ENCODE measurements around the gene VPS51. TPM values are rescaled to one million over a fixed set of nuclear protein-coding genes. Genes with fewer than 3 reads are reported as not detected.

VPS51 gene
- total RNA-seq, 1 experiment from 2014 or later = 123 TPM

- no peaks in the 10 kb centered on the region for H3K9me3 Mint-ChIP-seq
- no peaks in the 10 kb centered on the region for H3K27me3 Mint-ChIP-seq (ENCODE audit: low read depth)
- H3K4me1 Mint-ChIP-seq = peaks cover 18% of the 10 kb centered on the region
- DNase-seq (ENCODE audit: low spot score) (peak; percentile 74), ATAC-seq (peak; percentile 46)
- CTCF ChIA-PET = interaction anchor here (2.4 to 3.7 kb wide), 3 partner anchors 15 to 48 kb away, joined by 18 to 40 read pairs (median 35); partner anchors contain the start of genes CAPN1, TM7SF2 and ZNHIT2
- peak overlapping the region; percentile 97 for H3K27ac Mint-ChIP-seq
- TF ChIP-seq JAZF1 (CRISPR knock-in tag; IDR thresholded peaks at IDR 0.05) (no peak), E2F5 (CRISPR knock-in tag; IDR thresholded peaks at IDR 0.05) (no peak), RELA (CRISPR knock-in tag; IDR thresholded peaks at IDR 0.05; ENCODE audit: borderline replicate concordance) (no peak), ATF2 (CRISPR knock-in tag; IDR thresholded peaks at IDR 0.05; ENCODE audit: borderline replicate concordance, low read depth) (no peak), ATF3 (CRISPR knock-in tag; conservative IDR thresholded peaks at IDR 0.05) (no peak), MLX (CRISPR knock-in tag; IDR thresholded peaks at IDR 0.05) (no peak), PREB (CRISPR knock-in tag; IDR thresholded peaks at IDR 0.05; ENCODE audit: borderline replicate concordance) (no peak), EMX1 (CRISPR knock-in tag; IDR thresholded peaks at IDR 0.05) (no peak), RORB (CRISPR knock-in tag; IDR thresholded peaks at IDR 0.05) (no peak), ZNF263 (CRISPR knock-in tag; IDR thresholded peaks at IDR 0.05; ENCODE audit: low read depth) (no peak), ZNF396 (CRISPR knock-in tag; IDR thresholded peaks at IDR 0.05; ENCODE audit: borderline replicate concordance) (no peak), NFATC4 (CRISPR knock-in tag; IDR thresholded peaks at IDR 0.05) (no peak), FOXP1 (CRISPR knock-in tag; IDR thresholded peaks at IDR 0.05; ENCODE audit: borderline replicate concordance) (no peak), TEAD1 (CRISPR knock-in tag; IDR thresholded peaks at IDR 0.05) (no peak), FOXJ3 (CRISPR knock-in tag; IDR thresholded peaks at IDR 0.05; ENCODE audit: borderline replicate concordance) (no peak), ERG (CRISPR knock-in tag; IDR thresholded peaks at IDR 0.05) (no peak), ZNF512 (CRISPR knock-in tag; IDR thresholded peaks at IDR 0.05; ENCODE audit: borderline replicate concordance) (no peak)
- TF ChIP-seq, protein P1, sequence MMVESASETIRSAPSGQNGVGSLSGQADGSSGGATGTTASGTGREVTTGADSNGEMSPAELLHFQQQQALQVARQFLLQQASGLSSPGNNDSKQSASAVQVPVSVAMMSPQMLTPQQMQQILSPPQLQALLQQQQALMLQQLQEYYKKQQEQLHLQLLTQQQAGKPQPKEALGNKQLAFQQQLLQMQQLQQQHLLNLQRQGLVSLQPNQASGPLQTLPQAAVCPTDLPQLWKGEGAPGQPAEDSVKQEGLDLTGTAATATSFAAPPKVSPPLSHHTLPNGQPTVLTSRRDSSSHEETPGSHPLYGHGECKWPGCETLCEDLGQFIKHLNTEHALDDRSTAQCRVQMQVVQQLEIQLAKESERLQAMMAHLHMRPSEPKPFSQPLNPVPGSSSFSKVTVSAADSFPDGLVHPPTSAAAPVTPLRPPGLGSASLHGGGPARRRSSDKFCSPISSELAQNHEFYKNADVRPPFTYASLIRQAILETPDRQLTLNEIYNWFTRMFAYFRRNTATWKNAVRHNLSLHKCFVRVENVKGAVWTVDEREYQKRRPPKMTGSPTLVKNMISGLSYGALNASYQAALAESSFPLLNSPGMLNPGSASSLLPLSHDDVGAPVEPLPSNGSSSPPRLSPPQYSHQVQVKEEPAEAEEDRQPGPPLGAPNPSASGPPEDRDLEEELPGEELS (CRISPR knock-in tag; IDR thresholded peaks at IDR 0.05) = no peak
- TF ChIP-seq, protein P2, sequence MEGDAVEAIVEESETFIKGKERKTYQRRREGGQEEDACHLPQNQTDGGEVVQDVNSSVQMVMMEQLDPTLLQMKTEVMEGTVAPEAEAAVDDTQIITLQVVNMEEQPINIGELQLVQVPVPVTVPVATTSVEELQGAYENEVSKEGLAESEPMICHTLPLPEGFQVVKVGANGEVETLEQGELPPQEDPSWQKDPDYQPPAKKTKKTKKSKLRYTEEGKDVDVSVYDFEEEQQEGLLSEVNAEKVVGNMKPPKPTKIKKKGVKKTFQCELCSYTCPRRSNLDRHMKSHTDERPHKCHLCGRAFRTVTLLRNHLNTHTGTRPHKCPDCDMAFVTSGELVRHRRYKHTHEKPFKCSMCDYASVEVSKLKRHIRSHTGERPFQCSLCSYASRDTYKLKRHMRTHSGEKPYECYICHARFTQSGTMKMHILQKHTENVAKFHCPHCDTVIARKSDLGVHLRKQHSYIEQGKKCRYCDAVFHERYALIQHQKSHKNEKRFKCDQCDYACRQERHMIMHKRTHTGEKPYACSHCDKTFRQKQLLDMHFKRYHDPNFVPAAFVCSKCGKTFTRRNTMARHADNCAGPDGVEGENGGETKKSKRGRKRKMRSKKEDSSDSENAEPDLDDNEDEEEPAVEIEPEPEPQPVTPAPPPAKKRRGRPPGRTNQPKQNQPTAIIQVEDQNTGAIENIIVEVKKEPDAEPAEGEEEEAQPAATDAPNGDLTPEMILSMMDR (IDR thresholded peaks at IDR 0.05) = no peak
- peaks cover 15% of the 10 kb centered on the region for H3K36me3 Mint-ChIP-seq
- peak overlapping the region; percentile 98 for H3K4me3 Mint-ChIP-seq
- POLR2A ChIA-PET = no interaction called here
Observed at GRCh38 chr11:65132988-65133700, 37.1 kb downstream of the VPS51 start.
